Mesenchymal stem cell (in vitro differentiated cells and primary cell): ENCODE measurements around the gene ITPKA.

Experiments used
- DNase-seq: peaks from one replicate; pipeline ENCODE4 v3.0.0-alpha.2; 2013
- H2AFZ ChIP-seq: one replicate; pipeline ENCODE4 v1.6.1; 2013; ENCODE audit warnings: low read depth, mild to moderate bottlenecking, control low read depth, inconsistent platforms, low read length, moderate library complexity
- H2AK5ac ChIP-seq: 2 replicates; pipeline ENCODE4 v1.6.1; 2013; ENCODE audit warnings: low read length, moderate library complexity, mild to moderate bottlenecking, inconsistent platforms; ENCODE audit not compliant: severe bottlenecking
- H2BK120ac ChIP-seq: one replicate; pipeline ENCODE4 v1.6.1; 2013; ENCODE audit warnings: low read depth, mild to moderate bottlenecking, inconsistent platforms, low read length, moderate library complexity
- H2BK12ac ChIP-seq, 2 experiments: one replicate each; pipeline ENCODE4 v1.6.1; 2013; ENCODE audit warnings: inconsistent platforms in 2 of 2, low read length in 2 of 2, mild to moderate bottlenecking in 2 of 2, moderate library complexity in 2 of 2, control low read depth in 1 of 2
- H2BK15ac ChIP-seq: one replicate; pipeline ENCODE4 v1.6.1; 2013; ENCODE audit warnings: mild to moderate bottlenecking, low read depth, inconsistent platforms; ENCODE audit not compliant: poor library complexity, severe bottlenecking
- H2BK5ac ChIP-seq: 2 replicates; pipeline ENCODE4 v1.6.1; 2013; ENCODE audit warnings: low read depth, mild to moderate bottlenecking, low read length, control low read depth, inconsistent platforms; ENCODE audit not compliant: poor library complexity, severe bottlenecking
- H3K14ac ChIP-seq, 2 experiments: one replicate each; pipeline ENCODE4 v1.6.1; 2013; ENCODE audit warnings: inconsistent platforms in 2 of 2, low read length in 2 of 2, control low read depth in 1 of 2, mild to moderate bottlenecking in 1 of 2, moderate library complexity in 1 of 2
- H3K18ac ChIP-seq, 2 experiments: one replicate each; pipeline ENCODE4 v1.6.1; 2013; ENCODE audit warnings: inconsistent platforms in 2 of 2, low read length in 2 of 2, control low read depth in 1 of 2, low read depth in 1 of 2, mild to moderate bottlenecking in 1 of 2
- H3K23ac ChIP-seq, 2 experiments: one replicate each; pipeline ENCODE4 v1.6.1; 2013; ENCODE audit warnings: inconsistent platforms in 2 of 2, low read length in 2 of 2, mild to moderate bottlenecking in 2 of 2, moderate library complexity in 2 of 2, control low read depth in 1 of 2
- H3K27ac ChIP-seq: 2 replicates; pipeline ENCODE4 v1.5.1; 2013; ENCODE audit warnings: mild to moderate bottlenecking, moderate library complexity, low read length, control low read depth, inconsistent platforms; ENCODE audit not compliant: poor library complexity, severe bottlenecking
- H3K27me3 ChIP-seq, 2 experiments: 2 replicates each; pipeline versions ENCODE4 v1.6.1 to v1.7.0; 2013; ENCODE audit warnings: low read length in 2 of 2, mild to moderate bottlenecking in 2 of 2, moderate library complexity in 2 of 2, control low read depth in 1 of 2, inconsistent platforms in 1 of 2; ENCODE audit not compliant: control insufficient read depth in 1 of 2, insufficient read depth in 1 of 2
- H3K36me3 ChIP-seq, 2 experiments: 2 replicates each; pipeline versions ENCODE4 v1.6.1 to v1.7.0; 2013; ENCODE audit warnings: low read length in 2 of 2, control low read depth in 1 of 2, inconsistent platforms in 1 of 2, low read depth in 1 of 2, mild to moderate bottlenecking in 1 of 2; ENCODE audit not compliant: insufficient read depth in 2 of 2, control insufficient read depth in 1 of 2
- H3K4ac ChIP-seq, 2 experiments: one replicate each; pipeline ENCODE4 v1.6.1; 2013; ENCODE audit warnings: inconsistent platforms in 2 of 2, low read length in 2 of 2, mild to moderate bottlenecking in 2 of 2, moderate library complexity in 2 of 2, control low read depth in 1 of 2, low read depth in 1 of 2
- H3K4me1 ChIP-seq: 2 replicates; pipeline ENCODE4 v1.6.1; 2013; ENCODE audit warnings: low read depth, low read length, control low read depth; ENCODE audit not compliant: control insufficient read depth, insufficient read depth
- H3K4me2 ChIP-seq: 2 replicates; pipeline ENCODE4 v1.6.1; 2013; ENCODE audit warnings: low read length, mild to moderate bottlenecking, inconsistent platforms; ENCODE audit not compliant: poor library complexity, severe bottlenecking
- H3K4me3 ChIP-seq, 2 experiments: 2 replicates each; pipeline versions ENCODE4 v1.5.1 to v1.7.0; 2013; ENCODE audit warnings: low read length in 2 of 2, mild to moderate bottlenecking in 2 of 2, control low read depth in 1 of 2, low read depth in 1 of 2; ENCODE audit not compliant: insufficient read depth in 1 of 2
- H3K79me1 ChIP-seq: replicated peaks from 2 replicates; pipeline ENCODE4 v1.6.1; 2013; ENCODE audit warnings: mild to moderate bottlenecking, control low read depth, low read length, inconsistent platforms; ENCODE audit not compliant: poor library complexity, severe bottlenecking
- H3K9ac ChIP-seq: 2 replicates; pipeline ENCODE4 v1.7.0; 2013; ENCODE audit warnings: mild to moderate bottlenecking, low read length, moderate library complexity
- H3K9me3 ChIP-seq: 2 replicates; pipeline ENCODE4 v1.7.0; 2013; ENCODE audit warnings: mild to moderate bottlenecking, low read length; ENCODE audit not compliant: control insufficient read depth
- H4K8ac ChIP-seq: one replicate; pipeline ENCODE4 v1.6.1; 2013; ENCODE audit warnings: inconsistent platforms, mild to moderate bottlenecking, low read length, moderate library complexity
- H4K91ac ChIP-seq: one replicate; pipeline ENCODE4 v1.6.1; 2013; ENCODE audit warnings: mild to moderate bottlenecking, low read length, inconsistent platforms
- WGBS: methylation state at CpG from one replicate; pipeline ENCODE4 v1.1.7; 2013; ENCODE audit warnings: mixed read lengths; 5-methylcytosine and 5-hydroxymethylcytosine counted together

The ITPKA gene

GRCh38 chr15:41498657-41499056, 5.0 kb downstream of the ITPKA start:
- no peak overlapping the region for H2BK5ac ChIP-seq
- peaks cover 46 to 84% of the 10 kb centered on the region in 2 experiments for H3K27me3 ChIP-seq
- H3K9ac ChIP-seq, result no peak overlapping the region
- no peak overlapping the region for H2AK5ac ChIP-seq
- no peak overlapping the region for H2BK12ac ChIP-seq
- H3K18ac ChIP-seq, result no peak overlapping the region
- H2AFZ ChIP-seq, result no peak overlapping the region
- H3K27ac ChIP-seq, result no peak overlapping the region
- no peaks in the 10 kb centered on the region for H3K9me3 ChIP-seq
- H3K79me1 ChIP-seq, result no peaks in the 10 kb centered on the region
- H4K8ac ChIP-seq, result no peak overlapping the region
- DNase-seq, result no peak
- H3K23ac ChIP-seq, result no peak overlapping the region
- H3K36me3 ChIP-seq, result no peaks in the 10 kb centered on the region
- no peak overlapping the region for H4K91ac ChIP-seq
- no peak overlapping the region for H3K4me3 ChIP-seq
- no peak overlapping the region for H2BK120ac ChIP-seq
- H3K14ac ChIP-seq, result no peak overlapping the region
- no peak overlapping the region for H3K4me2 ChIP-seq
- H3K4me1 ChIP-seq, result peaks cover 45% of the 10 kb centered on the region
- no peak overlapping the region for H2BK15ac ChIP-seq
- WGBS, result 100% methylated on average over 1 of the region's 2 CpGs
- H3K4ac ChIP-seq, result no peak overlapping the region

- no peak overlapping the region for H3K27ac ChIP-seq
Observed at GRCh38 chr15:41499109-41499851, 5.6 kb downstream of the ITPKA start.

GRCh38 chr15:41501191-41501917, 7.7 kb downstream of the ITPKA start:
- no peak overlapping the region for H4K91ac ChIP-seq
- no peak overlapping the region for H3K27ac ChIP-seq
- no peak overlapping the region for H2AK5ac ChIP-seq
- peak overlapping the region; percentile 56 for H3K4me2 ChIP-seq
- no peaks in the 10 kb centered on the region for H3K9me3 ChIP-seq
- H3K18ac ChIP-seq, result no peak overlapping the region
- peaks cover 64 to 85% of the 10 kb centered on the region in 2 experiments for H3K27me3 ChIP-seq
- no peaks in the 10 kb centered on the region for H3K36me3 ChIP-seq
- H3K4me3 ChIP-seq, result peak overlapping the region; percentile 11 to 41
- peaks cover 21% of the 10 kb centered on the region for H3K4me1 ChIP-seq
- H3K9ac ChIP-seq, result no peak overlapping the region
- H3K14ac ChIP-seq, result no peak overlapping the region
- H2BK5ac ChIP-seq, result no peak overlapping the region
- H2BK120ac ChIP-seq, result no peak overlapping the region
- no peak overlapping the region for H3K23ac ChIP-seq
- H2AFZ ChIP-seq, result no peak overlapping the region
- no peaks in the 10 kb centered on the region for H3K79me1 ChIP-seq
- H3K4ac ChIP-seq, result no peak overlapping the region
- H2BK12ac ChIP-seq, result no peak overlapping the region
- WGBS, result 6% methylated on average over 52 of the region's 56 CpGs
- peak; percentile 26 for DNase-seq
- no peak overlapping the region for H4K8ac ChIP-seq
- no peak overlapping the region for H2BK15ac ChIP-seq

More at GRCh38 chr15:41499109-41499851, 5.6 kb downstream of the ITPKA start:
- Histone ChIP-seq H3K4me3 (no peak overlapping the region), H3K36me3 (no peaks in the 10 kb centered on the region), H3K14ac (no peak overlapping the region), H2BK12ac (no peak overlapping the region), H2AK5ac (no peak overlapping the region), H3K23ac (peak overlapping the region in 1 of 2 experiments; percentile 50), H3K4ac (no peak overlapping the region), H3K4me2 (no peak overlapping the region), H3K9ac (no peak overlapping the region), H2BK15ac (no peak overlapping the region), H3K4me1 (peaks cover 41% of the 10 kb centered on the region), H2BK5ac (no peak overlapping the region), H4K8ac (no peak overlapping the region), H3K18ac (no peak overlapping the region), H3K79me1 (no peaks in the 10 kb centered on the region), H4K91ac (no peak overlapping the region), H3K27me3 (peaks cover 52 to 86% of the 10 kb centered on the region in 2 experiments), H2AFZ (no peak overlapping the region), H3K9me3 (no peaks in the 10 kb centered on the region), H2BK120ac (no peak overlapping the region)
- DNase-seq, result no peak
- 87% methylated on average over 6 of the region's 6 CpGs for WGBS
